Measurements from ENCODE around the gene TACR1.

Gene TACR1

GRCh38 chr2:75047189-75047991 is 151.9 kb downstream of the TACR1 start:
- DNase-seq (ENCODE audit: insufficient read length, low spot score): no peak
- no peak for FAIRE-seq

GRCh38 chr2:75045526-75046050 is 153.7 kb downstream of the TACR1 start:
- DNase-seq (ENCODE audit: insufficient read length, low spot score): no peak
- no peak for TF ChIP-seq POLR2AphosphoS5 (IDR thresholded peaks at IDR 0.05; ENCODE audit: low read depth, low read length)
- TF ChIP-seq PAX5 (IDR thresholded peaks at IDR 0.05; ENCODE audit: insufficient read depth, low read length, severe bottlenecking): no peak
- no peak for TF ChIP-seq POU2F2 (IDR thresholded peaks at IDR 0.05; ENCODE audit: low read depth, low read length)
- TF ChIP-seq POLR2A (IDR thresholded peaks at IDR 0.05; ENCODE audit: low read depth, low read length): no peak
- no peak for TF ChIP-seq SPI1 (IDR thresholded peaks at IDR 0.05; ENCODE audit: low read depth, low read length)
- no peak for TF ChIP-seq TAF1 (IDR thresholded peaks at IDR 0.05; ENCODE audit: low read depth, low read length)
- FAIRE-seq: no peak

More at GRCh38 chr2:75047189-75047991, 151.9 kb downstream of the TACR1 start:
- no peak for TF ChIP-seq POLR2A (IDR thresholded peaks at IDR 0.05; ENCODE audit: low read depth, low read length)
- TF ChIP-seq POLR2AphosphoS5 (IDR thresholded peaks at IDR 0.05; ENCODE audit: low read depth, low read length): no peak
- no peak for TF ChIP-seq POU2F2 (IDR thresholded peaks at IDR 0.05; ENCODE audit: low read depth, low read length)
- TF ChIP-seq TAF1 (IDR thresholded peaks at IDR 0.05; ENCODE audit: low read depth, low read length): no peak
- TF ChIP-seq PAX5 (IDR thresholded peaks at IDR 0.05; ENCODE audit: insufficient read depth, low read length, severe bottlenecking): no peak
- no peak for TF ChIP-seq SPI1 (IDR thresholded peaks at IDR 0.05; ENCODE audit: low read depth, low read length)

- no peak for TF ChIP-seq POLR2A (IDR thresholded peaks at IDR 0.05; ENCODE audit: low read depth, low read length)
- TF ChIP-seq POU2F2 (IDR thresholded peaks at IDR 0.05; ENCODE audit: low read depth, low read length): no peak
- TF ChIP-seq SPI1 (IDR thresholded peaks at IDR 0.05; ENCODE audit: low read depth, low read length): no peak
- DNase-seq (ENCODE audit: insufficient read length, low spot score) (no peak), FAIRE-seq (no peak)
These were observed 155.0 kb downstream of the TACR1 start for GRCh38 chr2:75044291-75044690.

GRCh38 chr2:75042823-75043222 is 156.5 kb downstream of the TACR1 start:
- FAIRE-seq (no peak), DNase-seq (ENCODE audit: insufficient read length, low spot score) (no peak)
- no peak for TF ChIP-seq TAF1 (IDR thresholded peaks at IDR 0.05; ENCODE audit: low read depth, low read length)
- TF ChIP-seq PAX5 (IDR thresholded peaks at IDR 0.05; ENCODE audit: insufficient read depth, low read length, severe bottlenecking): no peak
- no peak for TF ChIP-seq POU2F2 (IDR thresholded peaks at IDR 0.05; ENCODE audit: low read depth, low read length)
- TF ChIP-seq POLR2A (IDR thresholded peaks at IDR 0.05; ENCODE audit: low read depth, low read length): no peak

GRCh38 chr2:75041731-75042600 is 157.4 kb downstream of the TACR1 start:
- TF ChIP-seq POLR2A (IDR thresholded peaks at IDR 0.05; ENCODE audit: low read depth, low read length): no peak
- TF ChIP-seq SPI1 (IDR thresholded peaks at IDR 0.05; ENCODE audit: low read depth, low read length): no peak
- TF ChIP-seq POU2F2 (IDR thresholded peaks at IDR 0.05; ENCODE audit: low read depth, low read length): no peak
- no peak for TF ChIP-seq POLR2AphosphoS5 (IDR thresholded peaks at IDR 0.05; ENCODE audit: low read depth, low read length)
- no peak for TF ChIP-seq PAX5 (IDR thresholded peaks at IDR 0.05; ENCODE audit: insufficient read depth, low read length, severe bottlenecking)
- no peak for TF ChIP-seq TAF1 (IDR thresholded peaks at IDR 0.05; ENCODE audit: low read depth, low read length)
- DNase-seq (ENCODE audit: insufficient read length, low spot score) (no peak), FAIRE-seq (peak; percentile 43)

GRCh38 chr2:75041226-75041625 is 158.1 kb downstream of the TACR1 start:
- no peak for DNase-seq (ENCODE audit: insufficient read length, low spot score)
- FAIRE-seq: no peak
- TF ChIP-seq POLR2AphosphoS5 (IDR thresholded peaks at IDR 0.05; ENCODE audit: low read depth, low read length) (no peak), TAF1 (IDR thresholded peaks at IDR 0.05; ENCODE audit: low read depth, low read length) (no peak), POU2F2 (IDR thresholded peaks at IDR 0.05; ENCODE audit: low read depth, low read length) (no peak), SPI1 (IDR thresholded peaks at IDR 0.05; ENCODE audit: low read depth, low read length) (no peak)

- FAIRE-seq (no peak), DNase-seq (ENCODE audit: insufficient read length, low spot score) (no peak)
- TF ChIP-seq POU2F2 (IDR thresholded peaks at IDR 0.05; ENCODE audit: low read depth, low read length) (no peak), POLR2AphosphoS5 (IDR thresholded peaks at IDR 0.05; ENCODE audit: low read depth, low read length) (no peak), TAF1 (IDR thresholded peaks at IDR 0.05; ENCODE audit: low read depth, low read length) (no peak), POLR2A (IDR thresholded peaks at IDR 0.05; ENCODE audit: low read depth, low read length) (no peak), SPI1 (IDR thresholded peaks at IDR 0.05; ENCODE audit: low read depth, low read length) (no peak), PAX5 (IDR thresholded peaks at IDR 0.05; ENCODE audit: insufficient read depth, low read length, severe bottlenecking) (no peak)
These were observed 163.6 kb downstream of the TACR1 start for GRCh38 chr2:75035444-75036353.

- FAIRE-seq (no peak), DNase-seq (ENCODE audit: insufficient read length, low spot score) (no peak)
- TF ChIP-seq PAX5 (IDR thresholded peaks at IDR 0.05; ENCODE audit: insufficient read depth, low read length, severe bottlenecking) (no peak), POU2F2 (IDR thresholded peaks at IDR 0.05; ENCODE audit: low read depth, low read length) (no peak), POLR2AphosphoS5 (IDR thresholded peaks at IDR 0.05; ENCODE audit: low read depth, low read length) (no peak), TAF1 (IDR thresholded peaks at IDR 0.05; ENCODE audit: low read depth, low read length) (no peak), SPI1 (IDR thresholded peaks at IDR 0.05; ENCODE audit: low read depth, low read length) (no peak), POLR2A (IDR thresholded peaks at IDR 0.05; ENCODE audit: low read depth, low read length) (no peak)
These were observed 165.8 kb downstream of the TACR1 start for GRCh38 chr2:75033516-75033915.
